B cell (primary cell): ENCODE measurements around the gene SHANK2.

Experiments used
- CTCF ChIP-seq: fragments of 200-600 bp; IDR thresholded peaks from one replicate; pipeline ENCODE4 v1.8.0; 2022; ENCODE audit warnings: antibody characterized with exemption, mild to moderate bottlenecking
- EZH2 ChIP-seq: IDR thresholded peaks from 2 replicates; pipeline ENCODE4 v1.6.1; 2012; ENCODE audit warnings: borderline replicate concordance, low read depth, mild to moderate bottlenecking, moderate library complexity, low read length; ENCODE audit not compliant: insufficient read depth, poor library complexity, severe bottlenecking

GRCh38 chr11:71252269-71252769 lies at the start of gene SHANK2:
- TF ChIP-seq CTCF, result no peak
- no peak for TF ChIP-seq EZH2
